ENCODE measurements around the gene CYP2F1. TPM values are rescaled to one million over a fixed set of nuclear protein-coding genes. Genes with fewer than 3 reads are reported as not detected.

CYP2F1 gene, protein sequence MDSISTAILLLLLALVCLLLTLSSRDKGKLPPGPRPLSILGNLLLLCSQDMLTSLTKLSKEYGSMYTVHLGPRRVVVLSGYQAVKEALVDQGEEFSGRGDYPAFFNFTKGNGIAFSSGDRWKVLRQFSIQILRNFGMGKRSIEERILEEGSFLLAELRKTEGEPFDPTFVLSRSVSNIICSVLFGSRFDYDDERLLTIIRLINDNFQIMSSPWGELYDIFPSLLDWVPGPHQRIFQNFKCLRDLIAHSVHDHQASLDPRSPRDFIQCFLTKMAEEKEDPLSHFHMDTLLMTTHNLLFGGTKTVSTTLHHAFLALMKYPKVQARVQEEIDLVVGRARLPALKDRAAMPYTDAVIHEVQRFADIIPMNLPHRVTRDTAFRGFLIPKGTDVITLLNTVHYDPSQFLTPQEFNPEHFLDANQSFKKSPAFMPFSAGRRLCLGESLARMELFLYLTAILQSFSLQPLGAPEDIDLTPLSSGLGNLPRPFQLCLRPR
- not detected in 2 replicates for total RNA-seq

DNA sequence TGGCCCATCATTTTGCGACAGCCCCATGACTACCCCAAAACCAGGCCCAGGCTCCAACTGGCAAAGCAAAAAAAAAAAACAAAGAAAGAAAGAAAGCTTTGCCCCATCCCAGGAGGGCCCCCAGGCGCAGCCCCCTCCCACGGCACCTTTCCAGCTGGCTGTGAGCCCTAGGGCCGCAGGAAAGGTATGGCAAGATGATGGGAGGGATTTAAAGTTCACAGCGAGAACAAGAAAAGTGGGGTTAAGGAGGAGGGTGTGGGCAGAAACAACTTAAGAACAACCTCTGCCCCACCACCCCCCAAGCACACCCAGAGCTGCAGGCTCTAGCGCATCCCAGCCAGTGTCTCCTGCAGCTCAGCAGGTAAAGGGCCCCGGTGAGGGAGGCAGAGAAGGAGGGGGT is at the start of gene CYP2F1:
Gene CYP2F1 (plus strand): TSS at position 301 of the 400 bp plus-strand sequence. CDS start 1,757 bp downstream, outside the sequence.

DNA sequence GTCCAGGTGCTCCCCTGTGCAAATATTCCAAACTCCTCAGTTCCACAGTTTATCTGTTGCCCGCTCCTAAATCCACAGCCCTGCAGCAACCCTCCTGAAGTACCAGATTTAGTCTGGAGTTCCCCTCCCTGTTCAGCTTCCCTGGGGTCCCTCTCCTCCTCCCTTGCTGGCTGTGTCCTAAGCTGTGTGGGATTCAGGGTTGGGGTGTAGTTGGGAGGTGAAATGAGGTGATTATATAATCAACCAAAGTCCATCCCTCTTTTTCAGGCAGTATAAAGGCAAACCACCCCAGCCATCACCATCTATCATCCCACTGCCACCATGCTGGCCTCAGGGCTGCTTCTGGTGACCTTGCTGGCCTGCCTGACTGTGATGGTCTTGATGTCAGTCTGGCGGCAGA is 26.1 kb upstream of the CYP2F1 start, which contains the start of gene CYP2A13:
Gene CYP2A13 (plus strand): TSS at position 301 of the 400 bp plus-strand sequence. CDS start 21 bp downstream, at position 322.

Other genes starting within 250 kb of the CYP2F1 start
- gene CYP2A7, start 232.2 kb upstream of the CYP2F1 start, total RNA-seq = not detected in 2 replicates
- gene CYP2B6, start 123.2 kb upstream of the CYP2F1 start, total RNA-seq = not detected in 2 replicates
- not detected in 2 replicates for gene CYP2A13, start 26.0 kb upstream of the CYP2F1 start, total RNA-seq
- 6.8 and 7.8 TPM in 2 replicates for gene CYP2S1, start 78.8 kb downstream of the CYP2F1 start, total RNA-seq
- gene AXL, start 104.8 kb downstream of the CYP2F1 start, total RNA-seq = 66.6 and 94.9 TPM in 2 replicates
- gene HNRNPUL1, start 149.9 kb downstream of the CYP2F1 start, total RNA-seq = 88.9 and 118 TPM in 2 replicates
- gene CCDC97, start 195.7 kb downstream of the CYP2F1 start, total RNA-seq = 7.7 and 8.1 TPM in 2 replicates
- 17.8 and 24.1 TPM in 2 replicates for gene TGFB1, start 239.5 kb downstream of the CYP2F1 start, total RNA-seq
- 6.5 and 7.0 TPM in 2 replicates for gene B9D2, start 249.7 kb downstream of the CYP2F1 start, total RNA-seq